ENCODE results near the gene POLR2E.

Gene POLR2E

DNA sequence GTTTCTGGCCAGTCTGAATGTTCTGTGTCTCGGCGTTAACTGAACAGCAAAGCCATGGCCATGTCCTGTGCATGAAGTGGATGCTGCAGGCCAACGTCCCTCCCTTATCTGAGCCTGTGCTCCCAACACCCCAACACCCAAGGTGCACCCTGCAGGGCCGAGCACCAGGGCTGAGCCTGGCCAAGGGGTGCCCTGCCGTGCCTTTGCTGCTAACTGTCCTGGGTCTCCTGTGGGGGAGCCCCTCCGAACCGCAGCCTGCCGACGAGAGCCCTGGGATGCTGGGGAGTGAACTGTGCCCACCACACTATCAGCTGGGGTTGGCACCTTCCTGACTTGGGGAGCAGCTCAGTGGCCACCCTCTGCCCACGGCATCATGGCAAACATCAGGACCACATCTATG lies 26.2 kb upstream of the POLR2E start:
- CTCF ChIA-PET = interaction anchor here (1.0 to 1.2 kb wide), 2 partner anchors 8 to 9 kb away, joined by 4 to 6 read pairs; no protein-coding TSS in a partner anchor
- peaks cover 12 to 95% (median 65%) of the 10 kb centered on the region in 4 experiments for H3K36me3 ChIP-seq (ENCODE audit: control insufficient read depth in 4 of 4, insufficient read depth in 4 of 4, low read length in 3 of 4)
- POLR2A ChIA-PET = no interaction called here

DNA sequence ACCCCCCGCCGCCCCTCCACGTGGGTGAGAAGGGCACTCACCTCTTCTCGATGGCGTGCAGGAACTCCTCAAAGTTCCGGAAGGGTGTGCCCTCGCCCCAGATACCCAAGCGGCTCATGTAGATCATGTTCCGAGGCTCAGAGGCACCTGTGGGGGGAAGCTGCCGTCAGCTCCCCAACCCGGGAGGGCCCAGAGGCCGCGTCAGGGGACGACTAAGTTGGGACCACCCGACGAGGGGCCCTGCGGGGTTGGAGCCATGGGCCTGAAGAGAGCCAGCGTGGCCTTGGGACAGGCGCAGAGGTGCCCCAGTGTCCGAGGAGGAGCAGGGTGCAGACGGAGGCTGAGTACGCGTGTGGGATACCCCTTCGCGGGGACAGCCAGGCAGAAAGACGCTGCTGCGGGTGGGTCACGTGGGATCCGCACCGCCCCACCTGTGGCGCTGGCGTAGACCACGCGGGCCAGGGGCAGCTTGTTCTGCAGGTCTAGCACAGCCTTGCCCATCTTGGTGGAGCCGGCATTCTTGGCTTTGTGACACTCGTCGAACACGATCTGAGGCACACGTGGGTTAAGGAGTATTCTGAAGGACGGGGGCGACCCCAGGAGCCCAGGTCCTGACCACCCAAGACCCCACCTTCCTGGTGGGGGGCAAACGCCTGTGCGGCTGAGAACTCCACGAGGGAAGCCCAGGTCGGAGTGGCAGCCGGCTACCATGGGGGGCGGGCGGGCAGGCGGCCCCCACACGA lies 24.5 kb upstream of the POLR2E start:
- ChIA-PET POLR2A (no interaction called here), CTCF (interaction anchor here (1.3 kb wide), 1 partner anchor 95 kb away, joined by 4 read pairs; no protein-coding TSS in a partner anchor)
- H3K9me3 ChIP-seq (ENCODE audit: control extremely low read depth in 1 of 5, control insufficient read depth in 4 of 5, insufficient read depth in 2 of 5, low read depth in 1 of 5, low read length in 4 of 5) = no peaks in the 10 kb centered on the region
- H3K36me3 ChIP-seq (ENCODE audit: control insufficient read depth in 4 of 4, insufficient read depth in 4 of 4, low read length in 3 of 4) = peaks cover 12 to 90% (median 64%) of the 10 kb centered on the region in 4 experiments
- 95% methylated on average over 40 of the region's 50 CpGs for WGBS (ENCODE audit: insufficient coverage)
- H3K27ac ChIP-seq (ENCODE audit: insufficient read depth in 1 of 2, low read depth in 1 of 2, low read length in 2 of 2, poor library complexity in 1 of 2, severe bottlenecking in 2 of 2) = no peak overlapping the region
- H3K4me3 ChIP-seq (ENCODE audit: control insufficient read depth in 1 of 7, extremely low read depth in 1 of 7, insufficient read depth in 4 of 7, low read depth in 2 of 7, low read length in 6 of 7) = no peak overlapping the region
- H3K27me3 ChIP-seq (replicated peaks in 2 of 5; ENCODE audit: control insufficient read depth in 4 of 5, insufficient read depth in 5 of 5, low read length in 4 of 5) = no peaks in the 10 kb centered on the region
- H3K4me1 ChIP-seq (ENCODE audit: control extremely low read depth in 1 of 4, control insufficient read depth in 4 of 4, insufficient read depth in 4 of 4, low read length in 3 of 4) = peaks cover 0 to 7% (median 0%) of the 10 kb centered on the region in 4 experiments
- DNase-seq = no peak

More for the DNA sequence above, 26.2 kb upstream of the POLR2E start:
- WGBS (ENCODE audit: insufficient coverage) = 100% methylated on average over 4 of the region's 10 CpGs
- DNase-seq = no peak
- H3K27ac ChIP-seq (ENCODE audit: insufficient read depth in 1 of 2, low read depth in 1 of 2, low read length in 2 of 2, poor library complexity in 1 of 2, severe bottlenecking in 2 of 2) = no peak overlapping the region
- H3K9me3 ChIP-seq (ENCODE audit: control extremely low read depth in 1 of 5, control insufficient read depth in 4 of 5, insufficient read depth in 2 of 5, low read depth in 1 of 5, low read length in 4 of 5) = no peaks in the 10 kb centered on the region
- H3K27me3 ChIP-seq (replicated peaks in 2 of 5; ENCODE audit: control insufficient read depth in 4 of 5, insufficient read depth in 5 of 5, low read length in 4 of 5) = no peaks in the 10 kb centered on the region
- H3K4me1 ChIP-seq (ENCODE audit: control extremely low read depth in 1 of 4, control insufficient read depth in 4 of 4, insufficient read depth in 4 of 4, low read length in 3 of 4) = peaks cover 0 to 11% (median 2%) of the 10 kb centered on the region in 4 experiments
- no peak overlapping the region for H3K4me3 ChIP-seq (ENCODE audit: control insufficient read depth in 1 of 7, extremely low read depth in 1 of 7, insufficient read depth in 4 of 7, low read depth in 2 of 7, low read length in 6 of 7)

DNA sequence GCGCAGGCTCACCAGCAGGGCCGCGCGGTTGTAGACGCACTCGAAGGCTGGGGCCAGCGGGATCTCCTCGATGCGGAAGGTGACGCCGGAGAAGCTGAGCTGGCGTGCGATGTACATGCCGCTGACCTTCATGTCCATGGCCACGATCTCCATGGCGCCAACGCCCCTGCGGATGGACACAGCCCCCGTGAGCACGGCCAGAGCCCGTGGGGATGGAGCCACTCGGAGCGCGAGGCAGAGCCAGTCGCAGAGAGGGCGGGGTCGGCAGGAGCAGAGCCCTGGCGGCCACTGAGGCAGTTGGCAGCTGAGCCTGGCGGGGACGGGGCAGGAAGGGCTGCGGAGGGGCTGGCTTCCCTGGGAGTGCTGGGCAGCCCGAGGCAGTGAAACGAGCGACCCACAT lies 23.8 kb upstream of the POLR2E start:
- H3K36me3 ChIP-seq (ENCODE audit: control insufficient read depth in 4 of 4, insufficient read depth in 4 of 4, low read length in 3 of 4) = peaks cover 13 to 88% (median 60%) of the 10 kb centered on the region in 4 experiments
- ChIA-PET POLR2A (no interaction called here), CTCF (interaction anchor here (1.3 kb wide), 1 partner anchor 95 kb away, joined by 4 read pairs; no protein-coding TSS in a partner anchor)
- H3K9me3 ChIP-seq (ENCODE audit: control extremely low read depth in 1 of 5, control insufficient read depth in 4 of 5, insufficient read depth in 2 of 5, low read depth in 1 of 5, low read length in 4 of 5) = no peaks in the 10 kb centered on the region
- no peak overlapping the region for H3K27ac ChIP-seq (ENCODE audit: insufficient read depth in 1 of 2, low read depth in 1 of 2, low read length in 2 of 2, poor library complexity in 1 of 2, severe bottlenecking in 2 of 2)
- no peak for DNase-seq
- no peaks in the 10 kb centered on the region for H3K27me3 ChIP-seq (replicated peaks in 2 of 5; ENCODE audit: control insufficient read depth in 4 of 5, insufficient read depth in 5 of 5, low read length in 4 of 5)
- H3K4me3 ChIP-seq (ENCODE audit: control insufficient read depth in 1 of 7, extremely low read depth in 1 of 7, insufficient read depth in 4 of 7, low read depth in 2 of 7, low read length in 6 of 7) = no peak overlapping the region
- 97% methylated on average over 34 of the region's 34 CpGs for WGBS (ENCODE audit: insufficient coverage)
- peaks cover 0 to 7% (median 0%) of the 10 kb centered on the region in 4 experiments for H3K4me1 ChIP-seq (ENCODE audit: control extremely low read depth in 1 of 4, control insufficient read depth in 4 of 4, insufficient read depth in 4 of 4, low read length in 3 of 4)

DNA sequence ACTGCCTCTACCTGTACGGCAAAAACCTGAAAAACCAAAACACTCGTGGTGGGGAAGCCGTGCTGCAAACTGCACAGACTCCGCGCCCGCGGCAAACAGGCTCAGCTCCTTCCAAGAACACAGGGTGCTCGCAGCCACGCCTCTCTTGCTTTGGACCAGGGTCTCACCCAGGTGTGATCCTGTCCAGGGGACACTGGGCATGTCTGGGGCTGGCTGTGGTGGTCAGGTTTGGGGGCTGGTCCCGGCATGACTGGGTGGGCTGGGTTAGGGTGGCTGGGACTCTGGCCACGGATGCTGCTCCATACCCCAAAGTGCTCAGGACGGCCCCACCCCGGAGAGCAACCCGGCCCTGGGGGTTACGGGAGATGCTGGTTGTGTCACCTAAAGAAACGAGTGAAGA lies 22.5 kb upstream of the POLR2E start:
- H3K27ac ChIP-seq (ENCODE audit: insufficient read depth in 1 of 2, low read depth in 1 of 2, low read length in 2 of 2, poor library complexity in 1 of 2, severe bottlenecking in 2 of 2) = no peak overlapping the region
- H3K27me3 ChIP-seq (replicated peaks in 2 of 5; ENCODE audit: control insufficient read depth in 4 of 5, insufficient read depth in 5 of 5, low read length in 4 of 5) = no peaks in the 10 kb centered on the region
- ChIA-PET CTCF (interaction anchor here (1.0 to 1.1 kb wide), 2 partner anchors 77 to 95 kb away, joined by 3 read pairs; no protein-coding TSS in a partner anchor), POLR2A (interaction anchor here (1.1 kb wide), 1 partner anchor 13 kb away, joined by 4 read pairs; no protein-coding TSS in a partner anchor)
- H3K9me3 ChIP-seq (ENCODE audit: control extremely low read depth in 1 of 5, control insufficient read depth in 4 of 5, insufficient read depth in 2 of 5, low read depth in 1 of 5, low read length in 4 of 5) = no peaks in the 10 kb centered on the region
- no peak overlapping the region for H3K4me3 ChIP-seq (ENCODE audit: control insufficient read depth in 1 of 7, extremely low read depth in 1 of 7, insufficient read depth in 4 of 7, low read depth in 2 of 7, low read length in 6 of 7)
- no peak for DNase-seq
- peaks cover 0 to 9% (median 5%) of the 10 kb centered on the region in 4 experiments for H3K4me1 ChIP-seq (ENCODE audit: control extremely low read depth in 1 of 4, control insufficient read depth in 4 of 4, insufficient read depth in 4 of 4, low read length in 3 of 4)
- 98% methylated on average over 15 of the region's 16 CpGs for WGBS (ENCODE audit: insufficient coverage)
- peaks cover 9 to 81% (median 58%) of the 10 kb centered on the region in 4 experiments for H3K36me3 ChIP-seq (ENCODE audit: control insufficient read depth in 4 of 4, insufficient read depth in 4 of 4, low read length in 3 of 4)

DNA sequence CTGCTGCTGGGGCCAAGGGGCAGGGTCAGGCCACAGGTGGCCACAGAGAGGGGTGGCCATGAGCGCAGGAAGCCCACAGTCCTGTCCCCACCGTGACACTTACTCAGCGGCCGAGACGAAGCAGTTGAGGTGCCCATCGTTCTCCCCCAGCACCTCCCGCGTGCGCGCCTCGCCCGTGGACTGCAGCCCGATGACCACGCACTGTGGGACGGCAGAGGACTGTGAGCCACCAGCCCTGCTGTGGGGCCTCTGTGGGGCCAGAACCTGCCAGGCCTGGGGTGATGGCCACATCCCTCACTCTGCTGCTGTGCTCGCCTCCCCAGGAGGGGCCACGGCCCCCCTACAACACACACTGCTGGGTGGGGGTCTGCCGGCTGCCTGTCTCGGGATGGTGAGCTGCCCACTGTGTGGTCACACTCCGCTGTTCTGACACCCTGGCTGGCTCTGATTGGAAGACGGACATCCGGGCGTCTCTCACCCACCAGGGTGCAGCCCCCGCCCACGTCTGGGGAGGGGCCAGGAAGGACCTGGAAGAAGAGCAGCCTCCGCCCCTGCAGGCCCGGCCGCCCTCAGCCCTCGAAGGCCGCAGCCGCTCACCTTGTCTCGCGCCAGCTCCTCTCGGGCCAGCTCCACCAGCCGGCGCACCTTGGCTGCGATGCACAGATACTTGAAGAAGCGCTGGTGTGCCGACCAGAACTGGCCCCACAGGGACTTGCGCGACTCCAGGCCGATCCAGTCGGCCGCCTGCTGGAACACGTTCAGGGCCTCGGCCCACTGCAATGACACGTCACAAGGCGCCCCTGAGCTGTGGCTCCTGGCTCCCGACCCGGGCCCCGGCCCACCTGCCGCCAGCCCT lies 21.8 kb upstream of the POLR2E start:
- Histone ChIP-seq H3K27me3 (replicated peaks in 2 of 5; ENCODE audit: control insufficient read depth in 4 of 5, insufficient read depth in 5 of 5, low read length in 4 of 5) (no peaks in the 10 kb centered on the region), H3K9me3 (ENCODE audit: control extremely low read depth in 1 of 5, control insufficient read depth in 4 of 5, insufficient read depth in 2 of 5, low read depth in 1 of 5, low read length in 4 of 5) (no peaks in the 10 kb centered on the region), H3K27ac (ENCODE audit: insufficient read depth in 1 of 2, low read depth in 1 of 2, low read length in 2 of 2, poor library complexity in 1 of 2, severe bottlenecking in 2 of 2) (no peak overlapping the region), H3K4me1 (ENCODE audit: control extremely low read depth in 1 of 4, control insufficient read depth in 4 of 4, insufficient read depth in 4 of 4, low read length in 3 of 4) (peaks cover 0 to 9% (median 5%) of the 10 kb centered on the region in 4 experiments), H3K36me3 (ENCODE audit: control insufficient read depth in 4 of 4, insufficient read depth in 4 of 4, low read length in 3 of 4) (peaks cover 9 to 80% (median 59%) of the 10 kb centered on the region in 4 experiments), H3K4me3 (ENCODE audit: control insufficient read depth in 1 of 7, extremely low read depth in 1 of 7, insufficient read depth in 4 of 7, low read depth in 2 of 7, low read length in 6 of 7) (no peak overlapping the region)
- ChIA-PET CTCF (interaction anchor here (0.8 to 1.2 kb wide), 3 partner anchors 16 to 101 kb away, joined by 3 read pairs; no protein-coding TSS in a partner anchor), POLR2A (interaction anchor here (1.1 kb wide), 1 partner anchor 14 kb away, joined by 4 read pairs; no protein-coding TSS in a partner anchor)
- no peak for DNase-seq
- WGBS (ENCODE audit: insufficient coverage) = 96% methylated on average over 50 of the region's 52 CpGs

DNA sequence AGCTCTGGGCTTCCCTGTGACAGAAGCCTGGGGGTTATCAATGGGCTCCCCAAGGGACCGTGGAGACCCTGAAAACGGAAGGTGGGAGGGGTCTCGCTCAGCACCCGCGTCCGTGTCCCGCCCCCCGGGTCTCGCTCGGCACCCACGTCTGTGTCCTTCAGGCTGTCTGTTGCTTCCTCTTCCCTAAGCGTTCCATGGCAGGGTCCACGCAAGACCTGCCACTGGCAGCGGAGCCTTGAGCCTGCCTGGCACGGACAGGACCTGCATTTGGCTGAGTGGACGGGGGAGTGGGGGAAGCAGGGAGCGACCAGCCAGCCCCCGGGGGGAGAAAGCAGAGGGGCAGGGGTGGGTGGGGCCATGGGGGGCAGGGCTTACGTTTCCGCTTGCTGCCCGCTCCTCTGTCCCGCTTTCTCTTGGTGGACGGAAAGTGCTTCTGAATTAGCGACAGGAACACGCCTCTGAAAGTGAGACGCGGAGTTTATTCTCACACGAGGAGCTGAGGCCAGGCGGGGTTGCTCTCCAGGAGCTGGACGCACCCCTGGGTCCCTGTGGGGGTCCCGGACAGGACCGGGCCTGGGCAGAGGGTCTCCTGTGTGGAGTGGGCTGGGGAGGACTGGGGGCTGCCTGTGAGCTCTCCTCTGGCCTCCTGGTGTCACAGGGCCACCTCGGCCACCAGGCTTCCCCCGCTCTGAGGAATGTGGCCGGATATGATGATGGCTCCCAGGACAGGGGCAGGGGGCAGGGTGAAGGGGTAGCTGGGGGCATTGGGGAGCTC lies 20.7 kb upstream of the POLR2E start:
- 93% methylated on average over 28 of the region's 35 CpGs for WGBS (ENCODE audit: insufficient coverage)
- Histone ChIP-seq H3K4me3 (ENCODE audit: control insufficient read depth in 1 of 7, extremely low read depth in 1 of 7, insufficient read depth in 4 of 7, low read depth in 2 of 7, low read length in 6 of 7) (no peak overlapping the region), H3K36me3 (ENCODE audit: control insufficient read depth in 4 of 4, insufficient read depth in 4 of 4, low read length in 3 of 4) (peaks cover 4 to 77% (median 54%) of the 10 kb centered on the region in 4 experiments), H3K4me1 (ENCODE audit: control extremely low read depth in 1 of 4, control insufficient read depth in 4 of 4, insufficient read depth in 4 of 4, low read length in 3 of 4) (peaks cover 0 to 9% (median 5%) of the 10 kb centered on the region in 4 experiments), H3K9me3 (ENCODE audit: control extremely low read depth in 1 of 5, control insufficient read depth in 4 of 5, insufficient read depth in 2 of 5, low read depth in 1 of 5, low read length in 4 of 5) (no peaks in the 10 kb centered on the region), H3K27me3 (replicated peaks in 2 of 5; ENCODE audit: control insufficient read depth in 4 of 5, insufficient read depth in 5 of 5, low read length in 4 of 5) (no peaks in the 10 kb centered on the region), H3K27ac (ENCODE audit: insufficient read depth in 1 of 2, low read depth in 1 of 2, low read length in 2 of 2, poor library complexity in 1 of 2, severe bottlenecking in 2 of 2) (no peak overlapping the region)
- POLR2A ChIA-PET = no interaction called here
- no peak for DNase-seq
- CTCF ChIA-PET = interaction anchor here (1.2 kb wide), 1 partner anchor 102 kb away, joined by 3 read pairs; no protein-coding TSS in a partner anchor
